Tibial nerve (tissue), 4 donors: Measurements from ENCODE around the gene RCN2. TPM values are rescaled to one million over a fixed set of nuclear protein-coding genes. Genes with fewer than 3 reads are reported as not detected.

Source experiments
- DNase-seq, 2 donors: peaks; one replicate each; pipeline ENCODE4 v3.0.0-alpha.2; 2019; ENCODE audit warnings: low spot score in 2 of 2
- H3K27ac ChIP-seq, 4 donors: fragments of 200-600 bp; sonication (generic) in 3 of 4; one replicate each; pipeline ENCODE4 v1.5.1; 2017 to 2019; ENCODE audit warnings: mild to moderate bottlenecking in 1 of 4
- H3K27me3 ChIP-seq, 2 donors: fragments of 200-600 bp; sonication (generic) in 1 of 2; one replicate each; pipeline versions ENCODE4 v1.5.1 to v1.6.0; 2017 to 2019
- H3K36me3 ChIP-seq, 3 donors: fragments of 200-600 bp; sonication (generic); one replicate each; pipeline ENCODE4 v1.5.1; 2018 to 2019
- H3K4me1 ChIP-seq, 4 donors: fragments of 200-600 bp; sonication (generic) in 3 of 4; one replicate each; pipeline ENCODE4 v1.5.1; 2017 to 2019
- H3K4me3 ChIP-seq, 4 donors: fragments of 200-600 bp; sonication (generic) in 3 of 4; one replicate each; pipeline ENCODE4 v1.5.1; 2017 to 2019; ENCODE audit warnings: mild to moderate bottlenecking in 1 of 4, moderate library complexity in 1 of 4
- H3K9me3 ChIP-seq, 4 donors: fragments of 200-600 bp; sonication (generic) in 3 of 4; one replicate each; pipeline ENCODE4 v1.5.1; 2017 to 2019
- CTCF ChIP-seq, 5 experiments: fragments of 200-600 bp in 3 of 5; fragments of 450-650 bp in 2 of 5; sonication (generic) in 3 of 5; IDR thresholded peaks; one replicate each; pipeline ENCODE4 v1.5.1; 2016 to 2019; ENCODE audit warnings: antibody characterized with exemption in 5 of 5, mild to moderate bottlenecking in 3 of 5, moderate library complexity in 2 of 5
- EP300 ChIP-seq, 2 donors: sonication (generic); formaldehyde crosslinking; IDR thresholded peaks; one replicate each; pipeline ENCODE4 v1.6.1; 2017; ENCODE audit warnings: antibody characterized with exemption in 2 of 2, mild to moderate bottlenecking in 1 of 2
- POLR2A ChIP-seq, 2 donors: fragments of 450-650 bp; IDR thresholded peaks; one replicate each; pipeline ENCODE4 v1.6.1; 2017; ENCODE audit warnings: antibody characterized with exemption in 2 of 2, mild to moderate bottlenecking in 2 of 2, moderate library complexity in 2 of 2
- WGBS, 2 donors: methylation state at CpG; one replicate each; pipeline ENCODE4 v1.1.5; 2018; 5-methylcytosine and 5-hydroxymethylcytosine counted together
- total RNA-seq, 4 donors: library from RNA; depleted of rRNA; stranded (reverse); fragments of >200 nt; gene quantifications; one replicate each; pipeline ENCODE4 v1.1.0, GENCODE V29; 2016

The RCN2 gene
- total RNA-seq, 4 donors from 2014 or later, result 29.7 to 59.7 (median 43.8) TPM

DNA sequence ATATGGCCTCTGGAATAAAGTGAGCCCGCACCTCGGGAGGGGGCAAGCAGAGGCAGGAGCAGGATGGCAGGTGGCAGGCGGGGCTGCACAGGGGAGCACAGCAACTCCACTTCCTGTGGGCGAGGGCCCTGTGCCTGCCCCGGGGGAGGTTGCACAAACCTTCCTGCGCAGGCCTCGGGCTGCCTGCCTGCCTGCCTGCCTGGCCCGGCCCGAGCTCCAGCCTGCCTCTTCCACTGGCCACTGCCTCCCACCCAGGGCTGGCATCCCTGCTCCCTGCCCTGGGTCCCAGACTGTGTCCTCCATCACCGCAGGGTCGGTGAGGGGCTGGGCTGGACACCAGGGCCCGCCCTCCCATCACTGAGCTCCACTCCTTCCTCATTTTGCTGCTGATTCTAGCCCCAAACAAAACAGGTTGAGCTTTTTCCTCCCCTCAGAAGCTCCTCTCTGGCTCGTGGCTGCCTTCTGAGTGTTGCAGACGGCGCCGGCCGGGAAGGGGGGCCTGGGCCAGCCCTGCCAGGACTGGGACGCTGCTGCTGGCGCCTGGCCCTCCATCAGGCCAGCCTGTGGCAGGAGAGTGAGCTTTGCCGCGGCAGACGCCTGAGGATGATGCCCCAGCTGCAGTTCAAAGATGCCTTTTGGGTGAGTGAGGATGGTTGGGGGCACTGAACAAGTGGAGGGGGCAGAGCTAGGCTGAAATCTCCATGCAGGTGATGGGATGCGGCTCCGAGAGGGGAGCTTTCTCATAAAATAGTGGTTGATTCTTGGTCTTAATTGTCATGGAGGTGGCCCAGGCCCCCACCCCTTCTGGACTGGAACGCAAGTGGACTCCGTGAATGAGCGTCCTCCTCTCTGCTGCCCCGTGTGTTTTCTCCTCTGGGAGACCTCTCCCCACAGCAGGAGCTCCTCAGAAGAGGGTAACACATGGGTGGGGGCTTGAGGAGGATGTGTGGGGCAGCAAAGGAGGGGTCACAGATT, 63.7 kb downstream of the RCN2 start, which contains the start of gene PSTPIP1:
Gene PSTPIP1, plus strand, starts transcription at position 156 of the 975 bp plus-strand sequence. Its CDS starts 448 bp downstream, at position 604.
- DNase-seq, result no peak
- H3K27ac ChIP-seq, result peak within 1 kb of the TSS in 3 of 4 donors; percentile 43 to 83 (median 63)
- H3K27me3 ChIP-seq, result no peaks in the 10 kb centered on the region
- H3K4me3 ChIP-seq, result peak within 1 kb of the TSS in 3 of 4 donors; percentile 15 to 42 (median 38)
- WGBS, 2 donors, result 50 to 53% methylated on average over 27 to 28 of the region's 28 CpGs
- TF ChIP-seq CTCF (IDR thresholded peaks at IDR 0.05), result no peak
- no peak for TF ChIP-seq EP300 (IDR thresholded peaks at IDR 0.05)
- no peak for TF ChIP-seq POLR2A (IDR thresholded peaks at IDR 0.05)
- no peaks in the 10 kb centered on the region for H3K36me3 ChIP-seq
- H3K9me3 ChIP-seq, result no peaks in the 10 kb centered on the region
- peaks cover 0 to 23% (median 7%) of the 10 kb centered on the region in 4 donors for H3K4me1 ChIP-seq

GRCh38 chr15:76996076-76996525, 64.6 kb downstream of the RCN2 start:
- H3K27ac ChIP-seq, result peak overlapping the region in 3 of 4 donors; percentile 2 to 63 (median 3)
- H3K36me3 ChIP-seq, result no peaks in the 10 kb centered on the region
- peaks cover 0 to 26% (median 7%) of the 10 kb centered on the region in 4 donors for H3K4me1 ChIP-seq
- WGBS, 2 donors, result 50 to 62% methylated on average over 7 to 9 of the region's 9 CpGs
- TF ChIP-seq CTCF (IDR thresholded peaks at IDR 0.05) (no peak), EP300 (IDR thresholded peaks at IDR 0.05) (no peak), POLR2A (IDR thresholded peaks at IDR 0.05) (no peak)
- H3K27me3 ChIP-seq, result no peaks in the 10 kb centered on the region
- no peak for DNase-seq
- H3K4me3 ChIP-seq, result peak overlapping the region in 2 of 4 donors; percentile 38 to 42
- no peaks in the 10 kb centered on the region for H3K9me3 ChIP-seq

GRCh38 chr15:76996526-76997401, 65.2 kb downstream of the RCN2 start:
- Histone ChIP-seq H3K4me1 (peaks cover 0 to 32% (median 9%) of the 10 kb centered on the region in 4 donors), H3K4me3 (peak overlapping the region in 2 of 4 donors; percentile 38 to 42), H3K27ac (peak overlapping the region in 2 of 4 donors; percentile 3 to 63), H3K36me3 (no peaks in the 10 kb centered on the region), H3K27me3 (no peaks in the 10 kb centered on the region), H3K9me3 (no peaks in the 10 kb centered on the region)
- WGBS, 2 donors, result 73 to 96% methylated on average over 4 to 14 of the region's 14 CpGs
- no peak for TF ChIP-seq EP300 (IDR thresholded peaks at IDR 0.05)
- no peak for TF ChIP-seq CTCF (IDR thresholded peaks at IDR 0.05)
- no peak for TF ChIP-seq POLR2A (IDR thresholded peaks at IDR 0.05)
- peak; percentile 7 to 17 for DNase-seq

GRCh38 chr15:76998663-76999285, 67.2 kb downstream of the RCN2 start:
- no peak for TF ChIP-seq POLR2A (IDR thresholded peaks at IDR 0.05)
- TF ChIP-seq EP300 (IDR thresholded peaks at IDR 0.05), result no peak
- no peak for TF ChIP-seq CTCF (IDR thresholded peaks at IDR 0.05)
- Histone ChIP-seq H3K36me3 (no peaks in the 10 kb centered on the region), H3K27me3 (no peaks in the 10 kb centered on the region), H3K9me3 (no peaks in the 10 kb centered on the region), H3K4me3 (no peak overlapping the region), H3K4me1 (peaks cover 0 to 38% (median 19%) of the 10 kb centered on the region in 4 donors), H3K27ac (no peak overlapping the region)
- no peak for DNase-seq
- WGBS, 2 donors, result 74 to 75% methylated on average over 8 of the region's 8 CpGs
